Fibroblast of villous mesenchyme (primary cell): ENCODE data around the gene TTC28. TPM values are rescaled to one million over a fixed set of nuclear protein-coding genes. Genes with fewer than 3 reads are reported as not detected.
"Not testable (repeated sequence)": the region's sequence is repeated elsewhere in the genome, so short reads cannot be mapped to it uniquely, and the experiment has no call there.

Source experiments
- DNase-seq: peaks from one replicate; pipeline ENCODE4 v3.0.0-alpha.2; 2010; ENCODE audit warnings: low read depth
- H3K4me3 ChIP-seq: 2 replicates; pipeline ENCODE4 v1.5.1; 2011; ENCODE audit warnings: low read depth, mild to moderate bottlenecking, low read length
- total RNA-seq: library from RNA; depleted of rRNA; stranded (reverse); fragments of >200 nt; gene quantifications from 2 replicates; pipeline ENCODE4 v1.2.3, GENCODE V29; 2012
- TF ChIP-seq, protein P1 (sequence below): IDR thresholded peaks from 2 replicates; pipeline ENCODE4 v1.5.1; 2012; ENCODE audit warnings: low read depth, mild to moderate bottlenecking, low read length; ENCODE audit not compliant: insufficient read depth

Gene TTC28
- total RNA-seq, 1 donor: 23.3 TPM

DNA sequence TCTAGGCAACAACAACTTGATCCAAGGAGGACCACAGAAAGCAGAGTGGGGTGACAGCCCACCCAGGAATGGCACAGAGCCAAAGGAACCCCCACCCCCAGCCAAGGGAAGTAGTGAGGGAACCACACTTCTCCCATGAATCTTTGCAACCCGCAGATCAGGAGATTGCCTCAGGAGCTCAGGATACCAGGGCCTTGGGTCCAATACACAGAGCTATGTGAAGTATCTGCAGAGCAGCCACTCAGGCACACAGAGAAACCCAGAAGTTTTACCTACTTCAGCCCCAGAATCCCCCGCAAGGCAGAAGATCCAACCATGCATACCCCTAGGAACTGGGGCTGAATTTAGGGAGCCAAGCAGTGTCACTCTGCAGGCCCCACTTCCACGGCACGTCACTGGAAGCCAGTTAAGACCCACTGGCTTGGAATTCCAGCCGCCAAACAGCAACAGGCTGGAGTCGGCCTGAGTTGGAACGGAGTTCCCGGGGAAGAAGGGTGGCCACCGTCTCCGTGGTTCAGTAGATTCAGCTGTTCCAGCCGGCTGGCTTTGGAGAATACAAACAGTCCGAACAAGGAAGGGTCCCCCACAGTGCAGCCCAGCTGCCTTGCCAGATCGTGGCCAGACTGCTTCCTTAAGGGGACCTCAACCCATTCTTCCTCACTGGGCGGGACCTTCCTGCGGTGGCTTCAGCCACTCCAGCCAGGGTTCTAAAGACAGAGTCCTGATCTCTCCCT lies 174.1 kb downstream of the TTC28 start:
- TF ChIP-seq, protein P1, sequence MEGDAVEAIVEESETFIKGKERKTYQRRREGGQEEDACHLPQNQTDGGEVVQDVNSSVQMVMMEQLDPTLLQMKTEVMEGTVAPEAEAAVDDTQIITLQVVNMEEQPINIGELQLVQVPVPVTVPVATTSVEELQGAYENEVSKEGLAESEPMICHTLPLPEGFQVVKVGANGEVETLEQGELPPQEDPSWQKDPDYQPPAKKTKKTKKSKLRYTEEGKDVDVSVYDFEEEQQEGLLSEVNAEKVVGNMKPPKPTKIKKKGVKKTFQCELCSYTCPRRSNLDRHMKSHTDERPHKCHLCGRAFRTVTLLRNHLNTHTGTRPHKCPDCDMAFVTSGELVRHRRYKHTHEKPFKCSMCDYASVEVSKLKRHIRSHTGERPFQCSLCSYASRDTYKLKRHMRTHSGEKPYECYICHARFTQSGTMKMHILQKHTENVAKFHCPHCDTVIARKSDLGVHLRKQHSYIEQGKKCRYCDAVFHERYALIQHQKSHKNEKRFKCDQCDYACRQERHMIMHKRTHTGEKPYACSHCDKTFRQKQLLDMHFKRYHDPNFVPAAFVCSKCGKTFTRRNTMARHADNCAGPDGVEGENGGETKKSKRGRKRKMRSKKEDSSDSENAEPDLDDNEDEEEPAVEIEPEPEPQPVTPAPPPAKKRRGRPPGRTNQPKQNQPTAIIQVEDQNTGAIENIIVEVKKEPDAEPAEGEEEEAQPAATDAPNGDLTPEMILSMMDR: no peak
- no peak for DNase-seq
- no peak overlapping the region for H3K4me3 ChIP-seq

DNA sequence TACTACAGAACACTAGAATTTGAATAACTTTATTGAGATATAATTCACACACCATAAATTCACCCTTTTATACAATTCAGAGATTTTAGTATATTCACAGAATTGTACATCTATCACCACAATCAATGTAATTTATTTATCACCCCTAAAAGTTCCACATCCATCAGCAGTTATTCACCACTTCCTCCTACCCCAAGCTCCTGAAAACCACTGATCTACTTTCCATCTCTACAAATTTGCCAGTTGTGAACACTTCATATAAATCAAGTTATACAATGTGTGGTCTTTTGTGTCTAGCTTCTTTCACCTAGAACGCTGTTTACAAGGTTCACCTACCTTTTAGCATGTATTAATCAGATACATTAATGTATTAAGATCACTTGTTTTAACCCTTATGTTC lies 179.6 kb downstream of the TTC28 start:
- DNase-seq: no peak
- H3K4me3 ChIP-seq: no peak overlapping the region
- TF ChIP-seq, protein P1: no peak

DNA sequence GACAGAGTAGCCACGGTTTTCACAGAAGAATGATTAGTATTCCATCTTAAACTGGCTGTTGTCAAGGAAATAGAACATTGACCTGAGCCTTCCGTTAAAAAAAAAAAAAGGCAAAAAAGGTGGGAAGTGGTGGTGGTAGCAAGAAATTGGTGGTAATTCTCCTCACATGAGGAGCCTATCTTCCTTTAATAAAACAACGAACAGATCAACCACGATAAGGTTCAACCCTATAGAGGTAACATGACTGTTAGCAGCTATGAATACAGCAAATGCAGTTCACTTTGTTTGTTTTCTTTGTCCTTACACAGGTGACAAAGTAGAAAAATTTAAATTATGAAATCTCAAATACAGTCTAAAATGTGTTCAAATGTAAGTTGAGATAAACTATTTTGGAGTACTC lies 181.6 kb downstream of the TTC28 start:
- TF ChIP-seq, protein P1: no peak
- DNase-seq: no peak
- no peak overlapping the region for H3K4me3 ChIP-seq

DNA sequence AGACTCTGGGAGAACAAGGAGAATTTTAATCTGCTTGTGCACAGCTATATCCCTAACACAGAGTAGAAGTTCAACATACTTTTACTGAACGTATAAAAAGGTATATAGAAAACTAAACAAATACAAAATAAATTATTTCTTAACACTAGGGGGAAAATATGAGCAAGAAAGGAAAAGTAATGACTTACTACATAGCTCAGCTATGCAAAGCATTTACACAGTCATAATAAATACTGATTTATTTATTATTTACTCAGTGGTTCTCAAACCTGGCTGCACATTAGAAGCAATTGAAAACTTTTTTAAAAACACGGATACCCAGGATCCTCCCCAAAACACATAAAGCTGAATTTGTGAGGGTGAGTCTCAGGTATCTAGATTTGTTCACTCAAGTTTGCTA lies 182.5 kb downstream of the TTC28 start:
- DNase-seq: peak; percentile 11
- TF ChIP-seq, protein P1: no peak
- no peak overlapping the region for H3K4me3 ChIP-seq

DNA sequence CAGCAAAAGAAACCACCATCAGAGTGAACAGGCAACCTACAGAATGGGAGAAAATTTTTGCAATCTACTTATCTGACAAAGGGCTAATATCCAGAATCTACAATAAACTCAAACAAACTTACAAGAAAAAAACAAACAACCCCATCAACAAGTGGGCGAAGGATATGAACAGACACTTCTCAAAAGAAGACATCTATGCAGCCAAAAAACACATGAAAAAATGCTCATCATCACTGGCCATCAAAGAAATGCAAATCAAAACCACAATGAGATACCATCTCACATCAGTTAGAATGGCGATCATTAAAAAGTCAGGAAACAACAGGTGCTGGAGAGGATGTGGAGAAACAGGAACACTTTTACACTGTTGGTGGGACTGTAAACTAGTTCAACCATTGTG lies 188.4 kb downstream of the TTC28 start:
- not testable (repeated sequence) for DNase-seq, H3K4me3 ChIP-seq

DNA sequence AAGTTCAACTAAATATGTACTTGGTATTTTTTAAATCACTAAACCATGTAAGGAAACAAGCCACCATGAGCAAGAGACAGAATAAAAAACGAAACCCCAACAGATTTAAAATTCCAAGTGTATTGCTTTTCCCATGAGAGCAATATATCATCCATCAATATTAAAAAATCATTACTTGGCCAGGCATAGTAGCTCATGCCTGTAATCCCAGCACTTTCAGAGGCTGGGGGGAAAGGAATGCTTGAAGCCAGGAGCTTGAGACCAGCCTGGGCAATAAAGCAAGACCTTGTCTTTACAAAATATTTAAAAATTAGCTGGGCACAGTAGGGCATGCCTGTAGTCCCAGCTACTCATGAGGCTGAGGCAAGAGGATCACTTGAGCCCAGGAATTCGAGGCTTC lies 190.8 kb downstream of the TTC28 start:
- DNase-seq: no peak
- no peak overlapping the region for H3K4me3 ChIP-seq
- TF ChIP-seq, protein P1: no peak

DNA sequence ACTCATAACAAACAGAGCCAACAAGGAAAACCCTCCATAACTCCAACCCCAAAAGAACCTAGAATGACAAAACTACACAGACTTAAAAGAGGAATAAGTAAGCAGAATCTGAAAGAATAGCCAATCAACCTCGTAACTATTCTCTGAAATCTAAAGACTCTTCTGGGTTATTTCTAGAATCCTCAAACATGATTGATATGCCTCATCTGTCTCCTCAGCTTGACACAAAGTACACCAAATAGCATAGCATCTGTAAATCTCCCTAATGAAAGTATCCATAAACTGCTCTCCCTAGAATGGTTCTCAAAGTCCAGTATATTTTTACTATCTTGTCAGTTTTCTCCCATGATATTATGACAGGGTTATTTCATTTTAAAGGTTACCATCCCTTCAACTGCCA lies 195.0 kb downstream of the TTC28 start:
- TF ChIP-seq, protein P1: no peak
- no peak overlapping the region for H3K4me3 ChIP-seq
- DNase-seq: no peak
